Measurements from ENCODE around the gene MED26. TPM values are rescaled to one million over a fixed set of nuclear protein-coding genes. Genes with fewer than 3 reads are reported as not detected.
A peak's percentile ranks its signal among the peaks of the same experiment; 100 is the strongest.

Gene MED26
- total and polyA plus RNA-seq, 2 experiments from 2014 or later: 4.4 to 6.7 TPM

- H3K27ac ChIP-seq: no peak overlapping the region
- no peaks in the 10 kb centered on the region for H3K36me3 ChIP-seq (ENCODE audit: low read depth)
- 32 to 37% methylated on average over 26 of the region's 26 CpGs for WGBS, 2 experiments (ENCODE audit: low coverage in 1 of 2, low lambda C conversion rate in 2 of 2, missing lambda C conversion rate in 2 of 2)
- H3K79me2 ChIP-seq (ENCODE audit: insufficient read depth): peaks cover 100% of the 10 kb centered on the region
- peak overlapping the region; percentile 22 for H3K4me2 ChIP-seq (ENCODE audit: unreplicated experiment)
- H3K4me1 ChIP-seq (ENCODE audit: insufficient read depth): peaks cover 35% of the 10 kb centered on the region
- H3K9ac ChIP-seq: no peak overlapping the region
- H4K20me1 ChIP-seq (ENCODE audit: insufficient read depth): peaks cover 36% of the 10 kb centered on the region
- no peaks in the 10 kb centered on the region for H3K27me3 ChIP-seq (replicated peaks; ENCODE audit: insufficient read depth)
- H2AFZ ChIP-seq: no peak overlapping the region
- H3F3A ChIP-seq (ENCODE audit: insufficient read depth): peaks cover 10% of the 10 kb centered on the region
- in situ Hi-C loops (cut with MboI): no loop called here
- no peak for DNase-seq
- TF ChIP-seq EZH2 (IDR thresholded peaks at IDR 0.05; ENCODE audit: insufficient read depth, poor library complexity, severe bottlenecking) (no peak), EZH2phosphoT487 (IDR thresholded peaks at IDR 0.05; ENCODE audit: insufficient read depth, low read depth) (no peak)
- no peaks in the 10 kb centered on the region for H3K9me2 ChIP-seq (ENCODE audit: insufficient read depth)
- H3K4me3 ChIP-seq: no peak overlapping the region
- no peaks in the 10 kb centered on the region for H3K9me3 ChIP-seq (ENCODE audit: low read depth)
Measured at GRCh38 chr19:16587833-16588823, 39.9 kb downstream of the MED26 start.

GRCh38 chr19:16586991-16587832 is 40.8 kb downstream of the MED26 start:
- Histone ChIP-seq H3K9ac (peak overlapping the region; percentile 39; the same call in 1 of the 2 replicates), H3K27me3 (replicated peaks; ENCODE audit: insufficient read depth) (no peaks in the 10 kb centered on the region), H3K4me2 (ENCODE audit: unreplicated experiment) (peak overlapping the region; percentile 22), H3K79me2 (ENCODE audit: insufficient read depth) (peaks cover 100% of the 10 kb centered on the region), H2AFZ (no peak overlapping the region), H3K27ac (peak overlapping the region; percentile 16; the same call in 1 of the 2 replicates), H3K36me3 (ENCODE audit: low read depth) (no peaks in the 10 kb centered on the region), H3K4me3 (no peak overlapping the region), H3K9me2 (ENCODE audit: insufficient read depth) (no peaks in the 10 kb centered on the region), H3F3A (ENCODE audit: insufficient read depth) (peaks cover 14% of the 10 kb centered on the region), H3K4me1 (ENCODE audit: insufficient read depth) (peaks cover 35% of the 10 kb centered on the region), H4K20me1 (ENCODE audit: insufficient read depth) (peaks cover 36% of the 10 kb centered on the region), H3K9me3 (ENCODE audit: low read depth) (no peaks in the 10 kb centered on the region)
- WGBS, 2 experiments (ENCODE audit: low coverage in 1 of 2, low lambda C conversion rate in 2 of 2, missing lambda C conversion rate in 2 of 2): 34 to 38% methylated on average over 18 to 20 of the region's 20 CpGs
- TF ChIP-seq EZH2phosphoT487 (IDR thresholded peaks at IDR 0.05; ENCODE audit: insufficient read depth, low read depth): no peak
- TF ChIP-seq EZH2 (IDR thresholded peaks at IDR 0.05; ENCODE audit: insufficient read depth, poor library complexity, severe bottlenecking): no peak
- peak; percentile 80 for DNase-seq
- in situ Hi-C loops (cut with MboI): no loop called here

GRCh38 chr19:16586477-16586871 is 41.5 kb downstream of the MED26 start:
- Histone ChIP-seq H3K9me2 (ENCODE audit: insufficient read depth) (no peaks in the 10 kb centered on the region), H3K9ac (peak overlapping the region; percentile 39; the same call in 1 of the 2 replicates), H3K4me3 (no peak overlapping the region), H3K27me3 (replicated peaks; ENCODE audit: insufficient read depth) (no peaks in the 10 kb centered on the region), H3K79me2 (ENCODE audit: insufficient read depth) (peaks cover 100% of the 10 kb centered on the region), H3K36me3 (ENCODE audit: low read depth) (no peaks in the 10 kb centered on the region), H2AFZ (no peak overlapping the region), H3K4me1 (ENCODE audit: insufficient read depth) (peaks cover 39% of the 10 kb centered on the region), H3K27ac (0 out of 2 replicates have a peak overlapping the region, but pooled peaks have one; percentile 16), H4K20me1 (ENCODE audit: insufficient read depth) (peaks cover 36% of the 10 kb centered on the region), H3K9me3 (ENCODE audit: low read depth) (no peaks in the 10 kb centered on the region), H3K4me2 (ENCODE audit: unreplicated experiment) (no peak overlapping the region), H3F3A (ENCODE audit: insufficient read depth) (peaks cover 14% of the 10 kb centered on the region)
- in situ Hi-C loops (cut with MboI): no loop called here
- DNase-seq: no peak
- no peak for TF ChIP-seq EZH2phosphoT487 (IDR thresholded peaks at IDR 0.05; ENCODE audit: insufficient read depth, low read depth)
- TF ChIP-seq EZH2 (IDR thresholded peaks at IDR 0.05; ENCODE audit: insufficient read depth, poor library complexity, severe bottlenecking): no peak
- WGBS, 2 experiments (ENCODE audit: low coverage in 1 of 2, low lambda C conversion rate in 2 of 2, missing lambda C conversion rate in 2 of 2): 71 to 85% methylated on average over 9 of the region's 9 CpGs

GRCh38 chr19:16585808-16586476 is 42.1 kb downstream of the MED26 start:
- no peak overlapping the region for H3K4me3 ChIP-seq
- no peaks in the 10 kb centered on the region for H3K9me2 ChIP-seq (ENCODE audit: insufficient read depth)
- no peak overlapping the region for H3K9ac ChIP-seq
- H2AFZ ChIP-seq: no peak overlapping the region
- H3K27me3 ChIP-seq (replicated peaks; ENCODE audit: insufficient read depth): no peaks in the 10 kb centered on the region
- peaks cover 100% of the 10 kb centered on the region for H3K79me2 ChIP-seq (ENCODE audit: insufficient read depth)
- no peak overlapping the region for H3K4me2 ChIP-seq (ENCODE audit: unreplicated experiment)
- H3K36me3 ChIP-seq (ENCODE audit: low read depth): no peaks in the 10 kb centered on the region
- H3K4me1 ChIP-seq (ENCODE audit: insufficient read depth): peaks cover 44% of the 10 kb centered on the region
- H3K27ac ChIP-seq: no peak overlapping the region
- 96 to 97% methylated on average over 11 of the region's 11 CpGs for WGBS, 2 experiments (ENCODE audit: low coverage in 1 of 2, low lambda C conversion rate in 2 of 2, missing lambda C conversion rate in 2 of 2)
- H3F3A ChIP-seq (ENCODE audit: insufficient read depth): peaks cover 14% of the 10 kb centered on the region
- TF ChIP-seq EZH2 (IDR thresholded peaks at IDR 0.05; ENCODE audit: insufficient read depth, poor library complexity, severe bottlenecking): no peak
- no peak for TF ChIP-seq EZH2phosphoT487 (IDR thresholded peaks at IDR 0.05; ENCODE audit: insufficient read depth, low read depth)
- in situ Hi-C loops (cut with MboI): no loop called here
- no peak for DNase-seq
- peaks cover 36% of the 10 kb centered on the region for H4K20me1 ChIP-seq (ENCODE audit: insufficient read depth)
- no peaks in the 10 kb centered on the region for H3K9me3 ChIP-seq (ENCODE audit: low read depth)

Measured in GM23248 (cell line).